ENCODE results near the gene EME1.
"Not testable (repeated sequence)": the region's sequence is repeated elsewhere in the genome, so short reads cannot be mapped to it uniquely, and the experiment has no call there.

The EME1 gene

DNA sequence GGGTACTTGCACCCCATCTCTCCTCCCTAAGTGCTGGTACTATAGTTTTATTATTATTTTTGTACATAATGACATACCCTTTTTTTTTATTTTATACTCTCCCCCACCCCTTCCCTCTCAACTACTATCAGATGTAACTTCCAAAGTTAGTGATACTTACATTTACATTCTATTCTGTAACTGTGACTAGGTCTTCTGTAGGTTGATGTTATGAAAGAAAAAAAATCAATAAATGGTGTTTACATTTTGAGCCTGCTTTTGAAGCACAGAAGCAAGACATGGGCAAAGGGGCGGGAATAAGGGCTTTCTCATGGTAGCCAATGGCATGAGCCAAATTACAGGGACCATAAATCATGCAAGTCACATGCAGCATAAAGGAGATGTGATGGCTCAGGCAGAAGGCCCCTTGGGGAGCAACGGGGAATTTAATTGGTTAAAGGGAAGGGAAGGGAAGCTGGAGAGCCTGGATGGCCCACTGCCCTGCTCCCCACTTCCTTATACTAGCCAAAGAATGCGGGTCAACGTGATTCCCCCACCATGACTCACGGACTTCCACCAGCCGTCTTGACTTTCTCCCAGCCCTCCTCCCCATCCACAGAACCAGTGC is 50.6 kb downstream of the EME1 start:
- no peak for DNase-seq (ENCODE audit: extremely low read depth in 1 of 2, low read depth in 1 of 2)

DNA sequence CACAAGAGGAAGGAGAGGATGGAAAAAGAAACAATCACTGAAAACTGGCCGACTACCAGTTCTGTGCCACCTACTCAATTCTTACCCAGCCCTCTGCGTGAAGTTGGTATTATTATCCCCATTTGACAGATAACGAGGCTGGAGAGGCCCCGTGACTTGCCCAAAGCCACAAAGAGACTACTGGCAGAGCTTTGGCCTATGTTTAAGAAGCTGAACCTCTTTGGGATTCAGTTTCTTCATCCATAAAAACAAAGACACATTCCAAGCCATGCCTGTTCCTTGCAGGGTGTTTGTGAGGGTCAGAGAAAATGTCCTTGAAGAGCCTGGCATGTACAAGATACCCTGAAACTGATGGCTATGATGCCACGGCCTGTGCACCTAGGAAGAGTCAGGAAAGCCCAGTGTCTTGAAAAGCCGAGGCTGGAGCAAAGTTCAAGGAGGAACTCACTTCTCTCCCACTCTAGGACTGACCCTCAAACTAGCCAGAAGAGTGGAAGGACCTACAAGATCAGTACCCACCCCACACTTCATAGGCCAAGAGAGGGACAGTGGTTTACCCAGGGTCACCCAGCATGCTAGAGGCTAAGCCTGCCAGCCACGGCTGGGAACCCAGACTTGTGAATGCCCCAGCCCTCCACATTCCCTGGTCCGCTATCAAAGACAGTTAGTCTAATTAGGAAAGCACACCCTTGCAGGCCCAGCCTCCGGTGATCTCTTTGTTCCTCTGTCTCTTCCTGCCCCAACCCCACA is 51.4 kb downstream of the EME1 start:
- DNase-seq (ENCODE audit: extremely low read depth in 1 of 2, low read depth in 1 of 2), result no peak

DNA sequence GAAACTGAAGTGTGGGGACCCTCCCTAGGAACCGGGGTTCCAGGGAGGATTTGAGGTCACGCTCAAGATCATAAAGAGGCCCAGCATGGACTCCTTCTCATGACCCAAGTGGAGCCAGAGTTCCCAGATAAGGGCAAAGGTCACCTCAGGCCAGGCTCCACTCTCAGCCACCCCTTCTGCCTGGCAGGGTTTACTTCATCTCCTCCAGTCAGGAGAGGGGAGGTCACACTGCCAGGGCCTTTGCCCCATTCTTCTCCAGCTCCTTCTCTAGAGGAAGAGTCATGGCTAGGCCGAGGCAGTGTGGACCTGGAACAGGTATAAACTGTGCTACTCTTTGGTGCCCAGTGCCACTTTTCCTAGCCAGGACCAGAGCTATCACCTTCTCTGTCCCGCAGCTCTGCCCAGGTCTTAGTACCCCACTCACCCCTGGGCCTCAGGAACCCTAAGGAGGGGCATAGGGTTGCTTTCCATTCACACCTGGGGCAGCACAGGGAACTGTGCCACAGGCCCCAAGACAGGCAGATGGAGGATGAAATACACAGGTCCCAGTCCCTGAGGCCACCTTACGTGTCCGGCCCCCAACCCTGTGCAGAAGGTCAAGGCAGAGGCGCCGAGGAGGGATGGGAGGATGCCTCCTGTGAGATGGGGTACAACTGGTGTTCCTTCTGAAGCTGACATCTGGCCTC is 52.1 kb downstream of the EME1 start:
- DNase-seq (ENCODE audit: extremely low read depth in 1 of 2, low read depth in 1 of 2), result no peak

DNA sequence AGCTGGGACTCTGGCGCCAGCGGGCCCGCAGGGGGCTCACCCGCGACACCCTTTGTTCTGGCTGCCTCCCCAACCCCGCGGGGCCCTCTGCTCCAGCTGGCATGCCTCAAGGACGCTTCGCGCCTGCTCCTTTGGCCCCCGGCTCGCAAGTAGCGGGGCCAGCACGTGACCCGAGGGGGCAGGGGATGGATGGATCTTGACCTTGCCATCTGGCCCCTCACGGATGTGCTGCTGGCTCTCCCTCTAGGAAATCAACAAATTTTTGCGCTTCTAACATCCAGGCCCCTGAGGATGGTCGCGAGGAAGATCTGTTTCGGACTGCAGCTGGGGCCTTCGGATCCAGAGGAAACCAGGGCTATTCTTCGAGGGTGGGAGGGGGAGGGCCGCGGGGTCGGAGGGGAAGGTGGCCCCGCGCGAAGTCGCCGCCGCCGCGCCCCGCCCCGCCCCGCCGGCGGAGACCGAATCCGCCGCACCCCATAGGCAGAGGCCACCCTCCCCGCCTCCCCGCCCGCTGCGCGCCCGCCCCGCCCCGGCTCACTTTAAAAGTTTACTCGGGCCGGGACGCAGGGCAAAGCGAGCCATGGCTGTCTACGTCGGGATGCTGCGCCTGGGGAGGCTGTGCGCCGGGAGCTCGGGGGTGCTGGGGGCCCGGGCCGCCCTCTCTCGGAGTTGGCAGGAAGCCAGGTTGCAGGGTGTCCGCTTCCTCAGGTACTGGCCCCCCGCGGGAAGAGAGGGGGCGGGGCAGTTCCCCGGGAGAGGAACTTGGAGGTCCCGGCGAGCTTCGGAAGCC is 52.8 kb downstream of the EME1 start, which contains the start of gene ACSF2:
Gene ACSF2 (plus strand): TSS at position 537 of the 790 bp plus-strand sequence. CDS start 44 bp downstream, at position 581.
- DNase-seq (ENCODE audit: extremely low read depth in 1 of 2, low read depth in 1 of 2), result peak; percentile 32 to 54

DNA sequence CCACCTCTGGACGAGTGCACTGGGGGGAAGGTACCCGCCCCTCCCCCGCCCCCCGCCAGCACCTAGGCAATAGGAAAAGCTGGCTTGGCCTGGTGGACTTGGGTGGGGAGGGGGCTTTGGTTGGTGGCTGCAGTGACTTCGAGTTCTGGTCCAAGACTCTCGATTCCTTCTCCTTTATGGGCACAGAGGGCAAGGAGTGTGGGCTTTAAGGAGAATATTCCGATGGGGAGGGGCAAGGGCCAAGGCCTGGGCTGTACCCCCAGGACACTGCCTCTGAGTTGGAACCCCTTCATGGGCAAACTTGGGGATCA is 53.4 kb downstream of the EME1 start:
- DNase-seq (ENCODE audit: extremely low read depth in 1 of 2, low read depth in 1 of 2), result no peak

DNA sequence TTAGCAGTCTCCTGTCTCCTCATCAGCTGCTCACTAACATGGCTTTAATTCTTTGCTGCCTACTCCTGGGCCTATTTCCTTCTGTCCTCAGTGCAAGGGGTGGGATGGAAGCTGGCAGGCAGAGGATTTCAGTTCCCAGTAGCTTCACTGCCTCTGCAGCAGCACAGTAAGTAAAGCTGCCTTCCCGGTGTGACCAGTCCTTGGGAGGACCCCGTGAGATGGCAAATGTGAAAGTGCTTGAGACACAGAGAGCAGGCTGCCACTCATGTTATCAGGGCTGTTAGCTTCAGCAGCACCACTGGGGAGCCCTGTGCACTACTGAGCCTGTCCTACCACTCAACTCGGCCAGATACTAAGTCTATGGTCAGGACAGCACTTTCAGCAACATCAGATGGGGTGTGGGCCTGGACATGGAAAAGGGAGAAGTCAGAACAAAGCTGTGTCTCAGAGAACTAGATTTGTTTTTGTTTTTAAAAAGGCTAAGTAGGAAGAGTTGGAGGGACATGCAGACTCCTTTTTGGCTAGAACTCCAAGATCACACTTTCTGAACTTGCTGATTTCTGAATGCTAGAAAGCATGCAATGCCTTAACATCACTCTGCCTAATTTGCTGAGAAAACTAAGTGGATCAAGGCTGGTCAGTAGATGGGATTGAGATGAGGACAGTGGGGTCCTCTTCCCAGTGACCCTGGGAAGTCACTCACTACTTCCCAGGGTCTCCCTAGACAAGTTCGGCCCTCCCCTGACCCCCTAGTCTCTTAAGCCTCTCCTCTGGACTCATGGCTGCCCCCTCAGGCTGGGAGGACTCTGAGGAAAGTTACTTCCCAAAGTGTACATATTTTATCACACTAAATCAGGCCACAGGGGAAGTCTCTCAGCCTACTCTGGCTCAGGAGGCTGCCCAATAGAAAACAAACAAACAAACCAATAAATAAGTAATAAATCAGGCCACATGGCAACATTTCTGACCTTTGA is 54.1 kb downstream of the EME1 start:
- DNase-seq (ENCODE audit: extremely low read depth in 1 of 2, low read depth in 1 of 2), result no peak

DNA sequence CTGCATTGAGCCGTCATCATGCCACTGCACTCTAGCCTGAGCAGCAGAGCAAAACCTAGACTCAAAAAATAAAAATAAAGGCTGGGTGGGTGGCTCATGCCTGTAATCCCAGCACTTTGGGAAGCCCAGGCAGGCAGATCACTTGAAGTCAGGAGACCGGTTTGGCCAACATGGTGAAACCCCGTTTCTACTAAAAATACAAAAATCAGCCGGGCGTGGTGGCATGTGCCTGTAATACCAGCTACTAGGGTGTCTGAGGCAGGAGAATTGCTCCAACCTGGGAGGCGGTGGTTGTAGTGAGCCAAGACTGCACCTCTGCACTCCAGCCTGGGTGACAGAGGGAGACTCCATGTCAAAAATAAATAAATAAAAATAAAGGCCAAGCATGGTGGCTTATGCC is 55.1 kb downstream of the EME1 start:
- DNase-seq (ENCODE audit: extremely low read depth in 1 of 2, low read depth in 1 of 2), result not testable (repeated sequence)

DNA sequence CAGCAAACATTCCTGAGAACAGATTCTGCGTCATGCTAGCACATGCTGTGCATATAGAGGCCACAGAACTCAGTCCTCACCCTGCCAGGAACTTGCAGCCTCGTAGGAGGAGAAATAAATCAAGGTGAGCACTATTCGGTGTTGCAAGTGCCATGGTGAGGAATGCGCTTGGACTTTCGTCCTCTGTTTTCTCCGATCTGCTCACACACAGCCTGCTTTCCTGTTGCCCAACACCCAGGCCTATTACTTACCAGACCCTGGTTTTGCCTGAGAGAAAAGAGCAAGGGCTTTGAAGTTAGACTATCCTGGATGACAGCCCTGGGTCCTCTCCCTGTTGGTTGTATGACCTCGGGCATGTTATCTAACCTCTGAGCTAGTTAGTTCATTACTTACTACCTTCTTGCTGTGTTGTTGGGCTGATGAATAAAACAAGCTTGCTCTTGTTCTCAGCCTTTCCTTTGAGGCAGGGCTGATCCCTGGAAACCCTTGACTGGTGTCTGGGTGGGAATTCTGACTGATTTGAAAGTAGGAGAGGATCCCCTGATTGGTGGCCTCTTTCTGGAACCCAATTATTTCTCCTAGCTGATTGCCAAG is 55.9 kb downstream of the EME1 start:
- DNase-seq (ENCODE audit: extremely low read depth in 1 of 2, low read depth in 1 of 2), result no peak

DNA sequence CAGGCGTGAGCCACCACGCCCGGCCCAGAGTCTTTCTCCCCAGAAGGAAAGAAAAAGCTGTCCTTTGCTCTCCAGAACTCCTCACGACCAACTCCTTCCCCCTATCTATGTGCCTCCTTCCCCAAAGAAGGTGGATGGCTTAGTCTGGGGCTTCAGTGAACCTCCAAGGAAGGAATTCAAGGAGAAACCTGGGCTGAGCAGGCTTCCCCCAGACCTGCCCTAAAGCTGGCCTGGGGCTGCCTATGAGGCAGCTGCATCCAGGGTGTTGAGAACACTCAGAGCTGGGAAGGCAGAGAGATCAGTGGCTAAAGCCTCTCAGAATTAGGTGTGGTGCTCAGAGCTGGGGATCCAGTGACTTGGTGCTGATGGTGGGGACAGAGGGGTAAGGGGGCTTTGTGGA is 56.8 kb downstream of the EME1 start:
- DNase-seq (ENCODE audit: extremely low read depth in 1 of 2, low read depth in 1 of 2), result no peak
